ENCODE data around the gene TSPAN2.

- TF ChIP-seq CTCF (conservative IDR thresholded peaks at IDR 0.05) (no peak), EZH2 (IDR thresholded peaks at IDR 0.05; ENCODE audit: low read depth) (no peak)
These were observed 47.9 kb upstream of the TSPAN2 start for GRCh38 chr1:115137191-115137590.

All from PC-9 (cell line).